Mucosa of gallbladder (tissue), 1 donor: Measurements from ENCODE around the gene ITGAV. TPM values are rescaled to one million over a fixed set of nuclear protein-coding genes. Genes with fewer than 3 reads are reported as not detected.
"Not testable (repeated sequence)": the region's sequence is repeated elsewhere in the genome, so short reads cannot be mapped to it uniquely, and the experiment has no call there.

Experiments
- DNase-seq: peaks from one replicate; pipeline ENCODE4 v3.0.0-alpha.2; 2020; ENCODE audit warnings: low spot score
- total RNA-seq: library from RNA; stranded (reverse); gene quantifications from one replicate; pipeline ENCODE4 v1.2.1, GENCODE V29; 2021
- donor health status: DM: no; HTN: no; CAD: no.

ITGAV gene
- 71.9 TPM for total RNA-seq

DNA sequence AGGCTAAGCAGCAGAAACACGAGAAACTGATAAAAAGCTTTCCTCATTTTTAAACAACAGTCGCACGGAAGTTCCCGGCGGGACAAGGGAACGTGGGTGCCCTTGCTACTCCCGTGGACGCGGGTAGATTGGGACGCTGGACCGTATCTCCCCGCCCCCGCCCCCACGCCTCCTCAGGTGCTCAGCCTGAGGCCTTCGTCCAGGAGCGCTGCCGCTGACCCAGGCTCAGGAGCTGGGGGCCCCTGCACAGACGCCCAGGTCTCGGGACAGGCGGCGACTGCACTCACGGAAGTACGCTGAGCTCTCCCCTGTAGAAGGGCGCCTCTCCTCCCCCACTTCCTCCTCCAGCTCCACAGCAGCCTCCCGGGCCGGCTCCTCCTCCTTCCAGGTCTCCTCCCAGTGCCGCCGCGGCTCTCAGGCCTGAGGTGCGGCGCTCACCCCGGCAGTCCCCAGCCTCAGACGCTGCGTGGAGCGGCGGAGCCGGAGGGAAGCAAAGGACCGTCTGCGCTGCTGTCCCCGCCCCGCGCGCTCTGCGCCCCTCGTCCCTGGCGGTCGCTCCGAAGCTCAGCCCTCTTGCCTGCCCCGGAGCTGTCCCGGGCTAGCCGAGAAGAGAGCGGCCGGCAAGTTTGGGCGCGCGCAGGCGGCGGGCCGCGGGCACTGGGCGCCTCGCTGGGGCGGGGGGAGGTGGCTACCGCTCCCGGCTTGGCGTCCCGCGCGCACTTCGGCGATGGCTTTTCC, at the start of gene ITGAV:
TSS of gene ITGAV (plus strand) at position 445 of the 738 bp plus-strand sequence. CDS start at position 728, 283 bp downstream.
- peak; percentile 92 for DNase-seq

GRCh38 chr2:186540941-186541340, 48.9 kb upstream of the ITGAV start:
- no peak for DNase-seq

DNA sequence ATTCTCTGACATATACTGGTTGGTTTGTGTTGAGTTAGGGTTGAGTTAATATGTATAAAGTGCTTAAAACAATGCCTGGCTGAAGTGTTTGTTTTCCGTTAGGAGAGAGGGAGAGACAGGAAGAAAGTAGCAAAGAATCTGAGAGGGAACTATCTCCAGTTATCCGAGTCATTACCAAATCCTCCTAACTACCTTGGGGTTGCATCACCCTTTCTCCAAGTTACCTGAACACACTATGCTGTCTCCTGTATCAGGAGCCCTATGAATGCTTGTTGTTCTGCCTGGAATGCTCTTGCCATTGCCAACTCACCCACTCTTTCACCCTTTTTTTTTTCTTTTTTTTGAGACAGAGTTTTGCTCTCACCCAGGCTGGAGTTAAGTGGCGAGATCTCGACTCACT, 47.9 kb upstream of the ITGAV start:
- DNase-seq: no peak

GRCh38 chr2:186543561-186544131, 46.2 kb upstream of the ITGAV start:
- DNase-seq: no peak

DNA sequence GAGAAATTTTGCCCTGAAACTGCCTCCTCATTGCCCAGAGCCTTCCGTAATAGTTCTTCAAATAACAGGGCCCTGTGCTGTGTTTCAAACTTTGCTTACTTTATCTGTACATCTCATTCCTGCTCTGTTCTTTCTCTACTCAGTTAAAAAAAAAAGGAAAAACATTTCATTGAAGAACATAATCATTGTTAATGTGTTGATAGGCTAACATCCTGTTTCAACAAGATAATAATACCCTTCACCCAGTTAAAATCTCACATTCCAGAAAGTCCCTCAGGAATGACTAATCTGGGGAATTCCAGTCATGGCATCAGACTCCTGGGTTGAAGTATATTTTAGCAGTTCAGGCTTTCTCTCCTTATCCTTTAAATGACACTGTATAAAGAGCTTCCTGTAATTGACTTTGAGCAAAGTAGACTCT, 45.6 kb upstream of the ITGAV start:
- no peak for DNase-seq

- DNase-seq: no peak
Observed at GRCh38 chr2:186546846-186547245, 43.0 kb upstream of the ITGAV start.

DNA sequence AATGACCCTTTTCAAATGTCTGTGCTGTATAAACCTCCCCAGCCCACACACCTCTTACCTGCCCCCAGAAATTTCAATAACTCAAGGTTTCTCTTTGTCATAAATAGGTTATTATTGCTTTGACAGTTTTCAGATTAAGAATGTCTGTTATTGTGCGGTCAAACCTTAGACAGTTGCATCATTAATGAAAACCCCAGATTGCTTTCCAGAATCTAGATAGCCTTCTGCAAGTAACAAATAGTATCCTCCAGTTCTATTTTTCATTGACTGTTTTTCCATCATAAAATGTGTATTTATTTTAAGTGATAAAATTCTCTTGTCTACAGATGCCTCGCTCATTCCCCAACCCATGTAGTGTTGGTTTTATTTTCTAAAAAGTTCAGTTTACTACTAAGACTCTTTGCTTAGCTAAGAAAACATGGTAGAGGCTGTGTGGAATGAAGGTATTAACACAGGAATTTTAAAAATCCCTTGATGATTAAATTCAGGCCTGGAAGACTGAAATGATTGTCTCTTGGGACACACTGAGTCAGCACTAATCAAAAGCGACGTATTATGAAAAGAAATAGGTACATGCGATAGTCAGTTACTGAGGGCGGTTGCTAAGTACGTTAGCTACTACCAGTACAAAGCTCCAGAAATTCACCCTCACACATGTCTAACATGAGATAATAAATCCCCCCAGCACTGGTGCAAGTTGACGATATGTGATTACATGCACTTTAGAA, 38.4 kb upstream of the ITGAV start:
- no peak for DNase-seq

- no peak for DNase-seq
Observed at GRCh38 chr2:186554429-186554828, 35.4 kb upstream of the ITGAV start.

DNA sequence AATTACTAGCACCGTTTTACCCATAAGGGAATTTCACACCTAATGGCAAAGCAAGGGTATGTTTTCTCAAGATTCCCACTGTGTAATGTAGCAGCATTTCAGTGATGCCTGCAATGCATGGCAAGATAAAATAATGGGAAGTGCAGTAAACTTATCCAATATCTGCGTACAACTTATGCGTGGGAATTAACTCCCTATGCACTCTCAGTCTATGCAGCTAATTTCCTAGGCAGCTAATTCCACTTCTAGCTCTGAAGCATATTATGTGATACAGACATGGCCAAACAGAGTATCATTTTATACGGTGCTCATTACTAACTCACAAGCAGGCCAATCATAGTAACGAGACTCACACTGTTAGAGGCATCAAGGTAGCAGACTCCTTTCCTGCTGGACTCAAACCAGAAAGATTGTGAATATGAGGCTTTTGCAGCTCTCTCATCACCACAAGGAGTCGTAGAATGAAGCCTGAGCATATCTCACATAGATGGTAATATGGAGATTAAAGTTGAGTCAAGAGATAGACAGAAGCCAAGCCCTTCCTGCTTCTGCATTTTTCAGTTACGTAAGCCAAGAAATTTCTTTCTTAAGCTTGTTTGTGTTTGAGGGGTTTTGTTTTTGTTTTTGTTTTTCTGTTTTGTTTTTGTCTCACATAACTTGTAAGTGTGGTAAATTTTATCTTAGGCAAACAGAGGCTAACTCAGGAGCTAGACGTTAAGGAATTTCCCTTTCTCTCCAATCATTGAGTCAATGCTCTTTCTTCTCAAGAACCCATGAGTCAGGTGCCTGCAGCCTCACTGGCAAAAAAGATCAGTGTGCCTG, 34.8 kb upstream of the ITGAV start:
- no peak for DNase-seq

DNA sequence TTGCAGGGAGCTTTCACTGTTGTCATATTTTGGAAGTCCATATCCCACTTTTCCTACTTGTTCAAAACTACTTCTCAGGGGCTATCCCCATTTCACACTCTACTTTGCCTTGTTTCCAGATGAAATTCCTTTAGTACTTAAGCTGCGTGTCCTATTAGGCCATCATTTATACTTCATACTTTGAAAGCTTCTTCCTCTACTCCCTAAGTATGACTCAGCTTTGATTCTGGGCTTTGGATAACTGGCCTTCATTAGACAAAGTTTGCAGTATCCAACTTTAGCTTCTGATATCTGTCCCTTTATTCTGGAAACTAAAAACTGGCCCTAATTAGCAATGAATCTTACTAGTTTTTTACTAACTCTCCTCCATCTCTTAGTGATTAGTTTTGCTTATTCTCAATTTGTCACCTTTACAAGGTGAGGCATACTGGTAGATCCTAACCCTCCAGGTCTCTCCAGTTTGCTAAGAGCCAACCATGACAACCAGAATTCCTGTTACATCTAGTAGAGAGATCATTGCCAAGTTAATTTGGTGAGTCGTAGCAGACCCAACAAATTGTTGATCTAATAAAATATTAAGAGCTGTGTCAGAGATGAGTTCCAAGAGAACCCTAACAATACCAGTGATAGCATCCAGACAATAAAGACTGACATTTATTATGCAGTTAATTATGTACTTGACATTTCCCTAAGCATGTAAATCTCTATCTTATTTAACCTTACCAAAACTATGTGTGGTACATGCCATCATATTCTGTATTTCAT, 31.2 kb upstream of the ITGAV start:
- no peak for DNase-seq

GRCh38 chr2:186559370-186559769, 30.5 kb upstream of the ITGAV start:
- no peak for DNase-seq

DNA sequence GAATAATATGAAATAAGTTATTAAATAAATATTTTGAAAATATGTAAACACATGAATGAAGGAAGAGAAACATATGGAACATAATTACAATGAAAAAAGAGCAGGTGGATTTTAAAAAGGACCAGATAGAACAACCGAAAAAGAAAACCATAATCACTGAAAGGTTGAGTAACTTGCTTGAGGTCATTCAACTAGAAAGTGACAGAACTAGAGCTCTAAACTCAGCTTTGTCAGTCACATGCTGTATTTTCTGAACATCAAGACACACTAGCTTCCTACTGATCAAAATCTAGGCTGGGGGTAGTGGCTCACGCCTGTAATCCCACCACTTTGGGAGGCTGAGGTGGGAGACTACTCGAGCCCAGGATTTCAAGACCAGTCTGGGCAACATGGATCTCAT, 30.0 kb upstream of the ITGAV start:
- no peak for DNase-seq

GRCh38 chr2:186560254-186560653, 29.6 kb upstream of the ITGAV start:
- no peak for DNase-seq

DNA sequence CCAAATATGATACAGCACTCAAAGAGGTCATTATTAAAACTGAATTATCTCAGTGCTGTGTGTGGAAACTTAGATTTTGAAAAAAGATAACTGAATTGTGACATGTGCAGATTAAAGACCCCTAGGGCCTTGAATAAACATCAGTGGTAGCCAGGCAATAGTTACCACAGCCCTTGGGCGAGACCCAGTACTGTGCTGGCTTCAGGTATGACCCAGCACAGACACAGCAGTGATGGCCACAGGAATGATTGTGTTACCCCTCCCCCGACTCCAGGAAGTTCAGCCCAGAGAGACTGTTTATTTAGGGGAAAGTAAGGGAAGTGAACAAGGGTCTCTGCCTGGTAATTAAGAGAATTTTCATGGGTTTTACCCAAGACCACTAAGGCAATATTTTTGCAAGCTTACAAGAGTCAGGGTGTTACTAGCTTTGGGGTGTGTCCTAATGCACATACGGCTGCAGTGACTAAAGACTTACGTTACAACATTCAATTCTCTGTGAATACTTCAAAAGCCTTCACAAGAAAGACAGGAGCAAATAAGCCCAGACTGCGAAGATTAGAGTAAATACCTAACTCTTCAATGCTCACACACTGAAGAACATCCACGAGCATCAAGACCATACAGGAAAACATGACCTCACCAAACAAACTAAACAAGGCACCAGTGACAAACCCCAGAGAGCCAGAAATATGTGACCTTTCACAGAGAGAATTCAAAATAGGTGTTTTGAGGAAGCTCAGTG, 28.2 kb upstream of the ITGAV start:
- DNase-seq: no peak

DNA sequence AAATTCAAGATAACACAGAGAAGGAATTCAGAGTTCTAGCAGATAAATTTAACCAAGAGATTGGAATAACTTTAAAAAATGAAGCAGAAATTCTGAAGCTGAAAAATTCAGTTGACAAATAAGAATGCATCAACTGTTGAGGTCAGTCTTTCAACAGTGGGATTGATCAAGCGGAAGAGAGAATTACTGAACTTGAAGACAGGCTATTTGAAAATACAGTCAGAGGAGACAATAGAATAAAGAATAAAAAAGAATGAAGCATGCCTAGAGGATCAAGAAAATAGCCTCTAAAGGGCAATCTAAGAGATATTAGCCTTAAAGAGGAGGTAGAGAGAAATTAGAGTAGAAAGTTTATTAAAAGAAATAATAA, 27.7 kb upstream of the ITGAV start:
- no peak for DNase-seq

GRCh38 chr2:186568600-186568999, 21.3 kb upstream of the ITGAV start:
- not testable (repeated sequence) for DNase-seq

DNA sequence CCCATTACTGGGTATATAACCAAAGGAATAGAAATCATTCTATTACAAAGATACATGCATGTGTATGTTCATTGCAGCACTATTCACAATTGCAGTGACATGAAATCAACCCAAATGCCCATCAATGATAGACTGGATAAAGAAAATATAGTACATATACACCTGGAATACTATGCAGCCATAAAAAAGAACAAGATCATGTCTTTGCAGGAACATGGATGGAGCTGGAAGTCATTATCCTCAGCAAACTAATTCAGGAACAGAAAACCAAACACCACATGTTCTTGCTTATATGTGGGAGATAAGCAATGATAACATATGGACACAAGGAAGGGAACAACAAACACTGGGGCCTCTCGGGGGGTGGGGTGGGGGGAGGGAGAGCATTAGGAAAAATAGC, 20.7 kb upstream of the ITGAV start:
- not testable (repeated sequence) for DNase-seq

- no peak for DNase-seq
Observed at GRCh38 chr2:186569897-186570296, 20.0 kb upstream of the ITGAV start.

DNA sequence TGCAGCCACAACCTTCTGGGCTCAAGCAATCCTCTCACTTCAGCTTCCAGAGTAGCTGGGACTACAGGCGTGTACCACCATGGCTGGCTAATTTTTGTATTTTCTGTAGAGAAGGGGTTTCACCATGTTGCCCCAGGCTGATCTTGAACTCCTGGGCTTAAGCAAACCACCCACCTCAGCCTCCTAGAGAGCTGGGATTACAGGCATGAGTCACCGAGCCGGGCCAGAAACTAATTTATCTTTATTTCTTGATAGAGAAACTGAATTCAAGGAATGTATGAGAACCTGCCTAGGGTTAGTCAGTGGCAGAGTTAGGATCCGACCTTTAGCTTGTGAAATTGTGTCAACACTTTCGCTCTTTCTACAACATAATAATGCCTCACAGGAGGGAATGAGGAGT, 19.3 kb upstream of the ITGAV start:
- no peak for DNase-seq

DNA sequence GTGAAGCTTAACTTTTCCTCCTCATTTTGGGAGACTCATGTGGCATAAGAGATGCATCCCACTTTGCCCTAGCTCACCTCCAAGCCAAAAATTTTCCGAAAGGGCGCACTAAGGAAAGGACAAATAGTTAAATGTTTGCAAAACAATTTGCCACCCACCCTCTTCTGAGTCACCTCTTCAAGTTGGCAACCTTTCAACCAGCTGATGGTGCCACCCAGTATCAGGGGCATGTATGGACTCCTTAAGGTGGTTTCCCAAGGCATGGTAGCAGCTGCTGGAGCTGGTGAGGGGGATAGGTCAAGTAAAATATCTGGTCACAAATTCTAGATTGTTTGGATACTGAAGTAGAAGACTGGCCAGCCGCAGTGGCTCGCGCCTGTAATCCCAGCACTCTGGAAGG, 17.2 kb upstream of the ITGAV start:
- no peak for DNase-seq

- DNase-seq: no peak
Observed at GRCh38 chr2:186573531-186573930, 16.3 kb upstream of the ITGAV start.
